ENCODE data around the gene ECI1. TPM values are rescaled to one million over a fixed set of nuclear protein-coding genes. Genes with fewer than 3 reads are reported as not detected.

Gene ECI1
- total and polyA plus RNA-seq, 2 of the 13 experiments (the other 11 are each of a cell fraction or from before 2014, with no cell fraction given) = 82.0 to 102 TPM

- TF ChIP-seq ZBTB49 (CRISPR knock-in tag; IDR thresholded peaks at IDR 0.05; ENCODE audit: borderline replicate concordance) (no peak), ASH2L (IDR thresholded peaks at IDR 0.05; ENCODE audit: insufficient read length, low read depth, low read length) (no peak), ATF7 (IDR thresholded peaks at IDR 0.05) (no peak), ATF7 (CRISPR knock-in tag; IDR thresholded peaks at IDR 0.05) (no peak), UBTF (CRISPR knock-in tag; IDR thresholded peaks at IDR 0.05) (0 out of 2 replicates have a peak, but pooled peaks have one; percentile 35), ZNF451 (CRISPR knock-in tag; IDR thresholded peaks at IDR 0.05) (no peak), PAWR (CRISPR knock-in tag; IDR thresholded peaks at IDR 0.05; ENCODE audit: borderline replicate concordance) (no peak), ZSCAN29 (CRISPR knock-in tag; conservative IDR thresholded peaks at IDR 0.05) (no peak)
- TF ChIP-seq, protein P1, sequence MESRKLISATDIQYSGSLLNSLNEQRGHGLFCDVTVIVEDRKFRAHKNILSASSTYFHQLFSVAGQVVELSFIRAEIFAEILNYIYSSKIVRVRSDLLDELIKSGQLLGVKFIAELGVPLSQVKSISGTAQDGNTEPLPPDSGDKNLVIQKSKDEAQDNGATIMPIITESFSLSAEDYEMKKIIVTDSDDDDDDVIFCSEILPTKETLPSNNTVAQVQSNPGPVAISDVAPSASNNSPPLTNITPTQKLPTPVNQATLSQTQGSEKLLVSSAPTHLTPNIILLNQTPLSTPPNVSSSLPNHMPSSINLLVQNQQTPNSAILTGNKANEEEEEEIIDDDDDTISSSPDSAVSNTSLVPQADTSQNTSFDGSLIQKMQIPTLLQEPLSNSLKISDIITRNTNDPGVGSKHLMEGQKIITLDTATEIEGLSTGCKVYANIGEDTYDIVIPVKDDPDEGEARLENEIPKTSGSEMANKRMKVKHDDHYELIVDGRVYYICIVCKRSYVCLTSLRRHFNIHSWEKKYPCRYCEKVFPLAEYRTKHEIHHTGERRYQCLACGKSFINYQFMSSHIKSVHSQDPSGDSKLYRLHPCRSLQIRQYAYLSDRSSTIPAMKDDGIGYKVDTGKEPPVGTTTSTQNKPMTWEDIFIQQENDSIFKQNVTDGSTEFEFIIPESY (CRISPR knock-in tag; IDR thresholded peaks at IDR 0.05) = no peak; the same call in 1 of the 2 replicates
- TF ChIP-seq, protein P2, sequence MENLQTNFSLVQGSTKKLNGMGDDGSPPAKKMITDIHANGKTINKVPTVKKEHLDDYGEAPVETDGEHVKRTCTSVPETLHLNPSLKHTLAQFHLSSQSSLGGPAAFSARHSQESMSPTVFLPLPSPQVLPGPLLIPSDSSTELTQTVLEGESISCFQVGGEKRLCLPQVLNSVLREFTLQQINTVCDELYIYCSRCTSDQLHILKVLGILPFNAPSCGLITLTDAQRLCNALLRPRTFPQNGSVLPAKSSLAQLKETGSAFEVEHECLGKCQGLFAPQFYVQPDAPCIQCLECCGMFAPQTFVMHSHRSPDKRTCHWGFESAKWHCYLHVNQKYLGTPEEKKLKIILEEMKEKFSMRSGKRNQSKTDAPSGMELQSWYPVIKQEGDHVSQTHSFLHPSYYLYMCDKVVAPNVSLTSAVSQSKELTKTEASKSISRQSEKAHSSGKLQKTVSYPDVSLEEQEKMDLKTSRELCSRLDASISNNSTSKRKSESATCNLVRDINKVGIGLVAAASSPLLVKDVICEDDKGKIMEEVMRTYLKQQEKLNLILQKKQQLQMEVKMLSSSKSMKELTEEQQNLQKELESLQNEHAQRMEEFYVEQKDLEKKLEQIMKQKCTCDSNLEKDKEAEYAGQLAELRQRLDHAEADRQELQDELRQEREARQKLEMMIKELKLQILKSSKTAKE (CRISPR knock-in tag; IDR thresholded peaks at IDR 0.05; ENCODE audit: borderline replicate concordance) = no peak; the same call in 1 of the 2 replicates
- TF ChIP-seq, protein P3, sequence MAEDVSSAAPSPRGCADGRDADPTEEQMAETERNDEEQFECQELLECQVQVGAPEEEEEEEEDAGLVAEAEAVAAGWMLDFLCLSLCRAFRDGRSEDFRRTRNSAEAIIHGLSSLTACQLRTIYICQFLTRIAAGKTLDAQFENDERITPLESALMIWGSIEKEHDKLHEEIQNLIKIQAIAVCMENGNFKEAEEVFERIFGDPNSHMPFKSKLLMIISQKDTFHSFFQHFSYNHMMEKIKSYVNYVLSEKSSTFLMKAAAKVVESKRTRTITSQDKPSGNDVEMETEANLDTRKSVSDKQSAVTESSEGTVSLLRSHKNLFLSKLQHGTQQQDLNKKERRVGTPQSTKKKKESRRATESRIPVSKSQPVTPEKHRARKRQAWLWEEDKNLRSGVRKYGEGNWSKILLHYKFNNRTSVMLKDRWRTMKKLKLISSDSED (CRISPR knock-in tag; IDR thresholded peaks at IDR 0.05) = no peak
- TF ChIP-seq, protein P4, sequence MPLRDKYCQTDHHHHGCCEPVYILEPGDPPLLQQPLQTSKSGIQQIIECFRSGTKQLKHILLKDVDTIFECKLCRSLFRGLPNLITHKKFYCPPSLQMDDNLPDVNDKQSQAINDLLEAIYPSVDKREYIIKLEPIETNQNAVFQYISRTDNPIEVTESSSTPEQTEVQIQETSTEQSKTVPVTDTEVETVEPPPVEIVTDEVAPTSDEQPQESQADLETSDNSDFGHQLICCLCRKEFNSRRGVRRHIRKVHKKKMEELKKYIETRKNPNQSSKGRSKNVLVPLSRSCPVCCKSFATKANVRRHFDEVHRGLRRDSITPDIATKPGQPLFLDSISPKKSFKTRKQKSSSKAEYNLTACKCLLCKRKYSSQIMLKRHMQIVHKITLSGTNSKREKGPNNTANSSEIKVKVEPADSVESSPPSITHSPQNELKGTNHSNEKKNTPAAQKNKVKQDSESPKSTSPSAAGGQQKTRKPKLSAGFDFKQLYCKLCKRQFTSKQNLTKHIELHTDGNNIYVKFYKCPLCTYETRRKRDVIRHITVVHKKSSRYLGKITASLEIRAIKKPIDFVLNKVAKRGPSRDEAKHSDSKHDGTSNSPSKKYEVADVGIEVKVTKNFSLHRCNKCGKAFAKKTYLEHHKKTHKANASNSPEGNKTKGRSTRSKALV (CRISPR knock-in tag; IDR thresholded peaks at IDR 0.05) = no peak
- TF ChIP-seq, protein P5, sequence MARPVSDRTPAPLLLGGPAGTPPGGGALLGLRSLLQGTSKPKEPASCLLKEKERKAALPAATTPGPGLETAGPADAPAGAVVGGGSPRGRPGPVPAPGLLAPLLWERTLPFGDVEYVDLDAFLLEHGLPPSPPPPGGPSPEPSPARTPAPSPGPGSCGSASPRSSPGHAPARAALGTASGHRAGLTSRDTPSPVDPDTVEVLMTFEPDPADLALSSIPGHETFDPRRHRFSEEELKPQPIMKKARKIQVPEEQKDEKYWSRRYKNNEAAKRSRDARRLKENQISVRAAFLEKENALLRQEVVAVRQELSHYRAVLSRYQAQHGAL (CRISPR knock-in tag; IDR thresholded peaks at IDR 0.05; ENCODE audit: not compliant biosample characterization) = no peak
These were observed 25.1 kb downstream of the ECI1 start (continued) for GRCh38 chr16:2226245-2226793.

Measured in HepG2 (cell line).